ENCODE results near the gene TREML2. TPM values are rescaled to one million over a fixed set of nuclear protein-coding genes. Genes with fewer than 3 reads are reported as not detected.

The TREML2 gene
- polyA plus RNA-seq, 1 donor (not counting 4 experiments of a cell fraction or from before 2014, with no cell fraction given): 0.03 TPM

GRCh38 chr6:41193884-41194283 lies 7.1 kb downstream of the TREML2 start:
- TF ChIP-seq, protein P1, sequence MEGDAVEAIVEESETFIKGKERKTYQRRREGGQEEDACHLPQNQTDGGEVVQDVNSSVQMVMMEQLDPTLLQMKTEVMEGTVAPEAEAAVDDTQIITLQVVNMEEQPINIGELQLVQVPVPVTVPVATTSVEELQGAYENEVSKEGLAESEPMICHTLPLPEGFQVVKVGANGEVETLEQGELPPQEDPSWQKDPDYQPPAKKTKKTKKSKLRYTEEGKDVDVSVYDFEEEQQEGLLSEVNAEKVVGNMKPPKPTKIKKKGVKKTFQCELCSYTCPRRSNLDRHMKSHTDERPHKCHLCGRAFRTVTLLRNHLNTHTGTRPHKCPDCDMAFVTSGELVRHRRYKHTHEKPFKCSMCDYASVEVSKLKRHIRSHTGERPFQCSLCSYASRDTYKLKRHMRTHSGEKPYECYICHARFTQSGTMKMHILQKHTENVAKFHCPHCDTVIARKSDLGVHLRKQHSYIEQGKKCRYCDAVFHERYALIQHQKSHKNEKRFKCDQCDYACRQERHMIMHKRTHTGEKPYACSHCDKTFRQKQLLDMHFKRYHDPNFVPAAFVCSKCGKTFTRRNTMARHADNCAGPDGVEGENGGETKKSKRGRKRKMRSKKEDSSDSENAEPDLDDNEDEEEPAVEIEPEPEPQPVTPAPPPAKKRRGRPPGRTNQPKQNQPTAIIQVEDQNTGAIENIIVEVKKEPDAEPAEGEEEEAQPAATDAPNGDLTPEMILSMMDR (optimal IDR thresholded peaks at IDR 0.05 in 1 of 3, IDR thresholded peaks at IDR 0.05 in 1 of 3, conservative IDR thresholded peaks at IDR 0.05 in 1 of 3; ENCODE audit: extremely low read depth in 1 of 3, insufficient read depth in 2 of 3, low read length in 3 of 3): no peak
- no peak for TF ChIP-seq EZH2 (IDR thresholded peaks at IDR 0.05; ENCODE audit: low read length)
- H3K79me2 ChIP-seq (ENCODE audit: control insufficient read depth, insufficient read depth, low read length): no peaks in the 10 kb centered on the region
- dilution Hi-C loops (cut with MboI; ENCODE audit: extremely low pct_ligation_motif_present, low sequenced_read_pairs): loop anchor here (25.0 kb wide), 1 partner anchor 107 kb away; no protein-coding TSS in a partner anchor
- no peaks in the 10 kb centered on the region for H3K9me1 ChIP-seq (ENCODE audit: control insufficient read depth, extremely low read depth, insufficient read depth, low read length)
- H3K9me3 ChIP-seq (ENCODE audit: control insufficient read depth, low read depth, low read length): peaks cover 5% of the 10 kb centered on the region
- FAIRE-seq: no peak
- no peaks in the 10 kb centered on the region for H3K4me1 ChIP-seq (ENCODE audit: control insufficient read depth, extremely low read depth, insufficient read depth, low read length)
- H3K4me2 ChIP-seq (ENCODE audit: control insufficient read depth, extremely low read depth, insufficient read depth, low read depth, low read length): no peak overlapping the region
- peaks cover 10% of the 10 kb centered on the region for H3K27me3 ChIP-seq (ENCODE audit: control insufficient read depth, extremely low read depth, insufficient read depth, low read length)
- H3K4me3 ChIP-seq (ENCODE audit: control insufficient read depth in 2 of 3, extremely low read depth in 1 of 3, insufficient read depth in 2 of 3, low read depth in 1 of 3, low read length in 3 of 3): no peak overlapping the region
- H2AFZ ChIP-seq (ENCODE audit: control insufficient read depth, low read length): no peak overlapping the region
- H3K9ac ChIP-seq (ENCODE audit: control insufficient read depth, extremely low read depth, insufficient read depth, low read length): no peak overlapping the region
- DNase-seq (ENCODE audit: low read depth, low spot score): no peak
- no peak overlapping the region for H3K27ac ChIP-seq (ENCODE audit: control insufficient read depth, insufficient read depth, low read length)
- no peaks in the 10 kb centered on the region for H4K20me1 ChIP-seq (ENCODE audit: control insufficient read depth, extremely low read depth, insufficient read depth, low read length)
- H3K36me3 ChIP-seq (ENCODE audit: control insufficient read depth in 2 of 2, extremely low read depth in 1 of 2, insufficient read depth in 2 of 2, low read length in 2 of 2): no peaks in the 10 kb centered on the region

GRCh38 chr6:41193171-41193734 lies 7.7 kb downstream of the TREML2 start:
- Histone ChIP-seq H3K9me3 (ENCODE audit: control insufficient read depth, low read depth, low read length) (peaks cover 5% of the 10 kb centered on the region), H2AFZ (ENCODE audit: control insufficient read depth, low read length) (no peak overlapping the region), H3K4me1 (ENCODE audit: control insufficient read depth, extremely low read depth, insufficient read depth, low read length) (no peaks in the 10 kb centered on the region), H3K4me3 (ENCODE audit: control insufficient read depth in 2 of 3, extremely low read depth in 1 of 3, insufficient read depth in 2 of 3, low read depth in 1 of 3, low read length in 3 of 3) (no peak overlapping the region), H3K79me2 (ENCODE audit: control insufficient read depth, insufficient read depth, low read length) (no peaks in the 10 kb centered on the region), H3K4me2 (ENCODE audit: control insufficient read depth, extremely low read depth, insufficient read depth, low read depth, low read length) (no peak overlapping the region), H3K27ac (ENCODE audit: control insufficient read depth, insufficient read depth, low read length) (no peak overlapping the region), H3K9ac (ENCODE audit: control insufficient read depth, extremely low read depth, insufficient read depth, low read length) (no peak overlapping the region), H3K36me3 (ENCODE audit: control insufficient read depth in 2 of 2, extremely low read depth in 1 of 2, insufficient read depth in 2 of 2, low read length in 2 of 2) (no peaks in the 10 kb centered on the region), H3K9me1 (ENCODE audit: control insufficient read depth, extremely low read depth, insufficient read depth, low read length) (no peaks in the 10 kb centered on the region), H4K20me1 (ENCODE audit: control insufficient read depth, extremely low read depth, insufficient read depth, low read length) (no peaks in the 10 kb centered on the region), H3K27me3 (ENCODE audit: control insufficient read depth, extremely low read depth, insufficient read depth, low read length) (peaks cover 10% of the 10 kb centered on the region)
- DNase-seq (ENCODE audit: low read depth, low spot score): no peak
- FAIRE-seq: no peak
- no peak for TF ChIP-seq EZH2 (IDR thresholded peaks at IDR 0.05; ENCODE audit: low read length)
- TF ChIP-seq, protein P1 (optimal IDR thresholded peaks at IDR 0.05 in 1 of 3, IDR thresholded peaks at IDR 0.05 in 1 of 3, conservative IDR thresholded peaks at IDR 0.05 in 1 of 3; ENCODE audit: extremely low read depth in 1 of 3, insufficient read depth in 2 of 3, low read length in 3 of 3): no peak
- dilution Hi-C loops (cut with MboI; ENCODE audit: extremely low pct_ligation_motif_present, low sequenced_read_pairs): loop anchor here (25.0 kb wide), 1 partner anchor 106 kb away; no protein-coding TSS in a partner anchor
